Trophoblast cell (in vitro differentiated cells and primary cell): ENCODE measurements around the gene PPP6R2.

Source experiments
- DNase-seq, 2 donors: peaks; one replicate each; pipeline ENCODE4 v3.0.0-alpha.2; 2016
- H2AFZ ChIP-seq: 2 replicates; pipeline ENCODE4 v1.6.1; 2013; ENCODE audit warnings: low read length, moderate library complexity, mild to moderate bottlenecking; ENCODE audit not compliant: insufficient read depth, poor library complexity
- H2AK5ac ChIP-seq: 2 replicates; pipeline ENCODE4 v1.6.1; 2013; ENCODE audit warnings: mild to moderate bottlenecking, low read length
- H2BK120ac ChIP-seq: 2 replicates; pipeline ENCODE4 v1.6.1; 2013; ENCODE audit warnings: low read length, mild to moderate bottlenecking, moderate library complexity; ENCODE audit not compliant: insufficient read depth, poor library complexity
- H2BK12ac ChIP-seq: 2 replicates; pipeline ENCODE4 v1.6.1; 2013; ENCODE audit warnings: mild to moderate bottlenecking, low read length, moderate library complexity
- H2BK5ac ChIP-seq: 2 replicates; pipeline ENCODE4 v1.6.1; 2013; ENCODE audit warnings: low read length, low read depth, moderate library complexity, mild to moderate bottlenecking; ENCODE audit not compliant: poor library complexity
- H3K14ac ChIP-seq: 2 replicates; pipeline ENCODE4 v1.6.1; 2013; ENCODE audit warnings: mild to moderate bottlenecking, low read length
- H3K18ac ChIP-seq: 2 replicates; pipeline ENCODE4 v1.6.1; 2013; ENCODE audit warnings: mild to moderate bottlenecking, low read length
- H3K23ac ChIP-seq: 2 replicates; pipeline ENCODE4 v1.6.1; 2013; ENCODE audit warnings: low read length
- H3K27ac ChIP-seq: 2 replicates; pipeline ENCODE4 v1.5.1; 2013; ENCODE audit warnings: low read depth, mild to moderate bottlenecking, inconsistent platforms, low read length, moderate library complexity
- H3K27me3 ChIP-seq: 2 replicates; pipeline ENCODE4 v1.6.1; 2013; ENCODE audit warnings: inconsistent platforms, mild to moderate bottlenecking, low read length, moderate library complexity; ENCODE audit not compliant: insufficient read depth
- H3K36me3 ChIP-seq, 2 experiments: 1 replicate in 1 of 2; 2 replicates in 1 of 2; pipeline ENCODE4 v1.6.1; 2013; ENCODE audit warnings: low read length in 2 of 2, mild to moderate bottlenecking in 2 of 2, moderate library complexity in 1 of 2; ENCODE audit not compliant: insufficient read depth in 2 of 2, control insufficient read depth in 1 of 2
- H3K4ac ChIP-seq: 2 replicates; pipeline ENCODE4 v1.6.1; 2013; ENCODE audit warnings: low read depth, mild to moderate bottlenecking, low read length, moderate library complexity
- H3K4me1 ChIP-seq, 2 experiments: 1 replicate in 1 of 2; 2 replicates in 1 of 2; pipeline ENCODE4 v1.6.1; 2013; ENCODE audit warnings: low read length in 2 of 2, mild to moderate bottlenecking in 2 of 2, moderate library complexity in 1 of 2; ENCODE audit not compliant: insufficient read depth in 2 of 2, control insufficient read depth in 1 of 2
- H3K4me2 ChIP-seq: 2 replicates; pipeline ENCODE4 v1.6.1; 2013; ENCODE audit warnings: inconsistent platforms, mild to moderate bottlenecking, low read length, moderate library complexity
- H3K4me3 ChIP-seq: 2 replicates; pipeline ENCODE4 v1.5.1; 2013; ENCODE audit warnings: mild to moderate bottlenecking, low read depth, low read length, inconsistent platforms
- H3K79me1 ChIP-seq: one replicate; pipeline ENCODE4 v1.6.1; 2013; ENCODE audit warnings: low read length
- H3K79me2 ChIP-seq: 2 replicates; pipeline ENCODE4 v1.6.1; 2013; ENCODE audit warnings: low read length, mild to moderate bottlenecking; ENCODE audit not compliant: control insufficient read depth, insufficient read depth, poor library complexity
- H3K9ac ChIP-seq: 2 replicates; pipeline ENCODE4 v1.6.1; 2013; ENCODE audit warnings: mild to moderate bottlenecking, low read length
- H3K9me3 ChIP-seq: 2 replicates; pipeline ENCODE4 v1.6.1; 2013; ENCODE audit warnings: low read depth, mild to moderate bottlenecking, control low read depth, inconsistent platforms, low read length; ENCODE audit not compliant: insufficient read depth
- H4K12ac ChIP-seq: 2 replicates; pipeline ENCODE4 v1.6.1; 2013; ENCODE audit warnings: low read depth, mild to moderate bottlenecking, low read length, moderate library complexity
- H4K8ac ChIP-seq: 2 replicates; pipeline ENCODE4 v1.6.1; 2013; ENCODE audit warnings: low read depth, mild to moderate bottlenecking, low read length, moderate library complexity
- H4K91ac ChIP-seq: one replicate; pipeline ENCODE4 v1.6.1; 2013; ENCODE audit warnings: low read depth, mild to moderate bottlenecking, low read length, moderate library complexity
- WGBS: extraction: QIAGEN DNeasy Blood & Tissue Kit; methylation state at CpG from one replicate; pipeline ENCODE4 v1.1.7; 2013; ENCODE audit warnings: missing lambda C conversion rate; ENCODE audit not compliant: insufficient read length, insufficient coverage; ENCODE audit errors: extremely low coverage; 5-methylcytosine and 5-hydroxymethylcytosine counted together

The PPP6R2 gene

GRCh38 chr22:50441428-50441993 is 98.4 kb downstream of the PPP6R2 start:
- Histone ChIP-seq H3K4me1 (no peaks in the 10 kb centered on the region), H3K18ac (no peak overlapping the region), H3K14ac (no peak overlapping the region), H2AFZ (no peak overlapping the region), H3K79me2 (no peaks in the 10 kb centered on the region), H4K91ac (no peak overlapping the region), H3K9me3 (no peaks in the 10 kb centered on the region), H2BK12ac (no peak overlapping the region), H3K23ac (no peak overlapping the region), H3K4me3 (no peak overlapping the region), H4K8ac (no peak overlapping the region), H3K27ac (no peak overlapping the region), H3K4ac (no peak overlapping the region), H2BK120ac (no peak overlapping the region), H3K9ac (no peak overlapping the region), H3K4me2 (no peak overlapping the region), H2BK5ac (no peak overlapping the region), H3K36me3 (peaks cover 82 to 85% of the 10 kb centered on the region in 2 experiments), H3K79me1 (no peaks in the 10 kb centered on the region), H3K27me3 (no peaks in the 10 kb centered on the region), H4K12ac (no peak overlapping the region), H2AK5ac (no peak overlapping the region)
- DNase-seq = no peak
- no CpG with 5 or more reads among the region's 17 CpGs for WGBS

DNA sequence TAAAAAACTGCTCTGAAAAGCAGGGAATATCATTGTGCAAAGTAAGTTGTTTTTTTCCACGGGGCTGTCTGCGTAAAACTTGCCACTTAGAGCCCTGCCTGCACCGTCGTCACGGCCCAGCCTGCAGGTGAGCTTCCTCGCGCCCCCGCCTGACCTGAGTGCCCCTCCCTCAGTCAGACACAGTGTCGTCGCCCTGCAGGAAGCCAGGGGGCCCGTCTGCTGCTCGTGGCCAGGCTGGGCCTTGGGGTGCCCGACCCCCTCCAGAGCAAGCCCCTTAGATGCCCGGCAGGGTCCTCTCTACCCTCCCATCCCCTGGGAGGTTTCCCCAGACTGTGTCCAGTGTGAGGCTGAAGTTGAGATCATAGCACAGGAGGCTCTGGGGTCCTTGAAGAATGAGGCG is 100.1 kb downstream of the PPP6R2 start:
- Histone ChIP-seq H3K23ac (no peak overlapping the region), H2AK5ac (no peak overlapping the region), H3K4me1 (no peaks in the 10 kb centered on the region), H3K4ac (no peak overlapping the region), H3K79me1 (no peaks in the 10 kb centered on the region), H3K9me3 (no peaks in the 10 kb centered on the region), H3K27me3 (no peaks in the 10 kb centered on the region), H3K9ac (no peak overlapping the region), H3K14ac (no peak overlapping the region), H3K18ac (no peak overlapping the region), H4K91ac (no peak overlapping the region), H3K79me2 (no peaks in the 10 kb centered on the region), H2BK5ac (no peak overlapping the region), H2AFZ (no peak overlapping the region), H4K8ac (no peak overlapping the region), H2BK12ac (no peak overlapping the region), H4K12ac (no peak overlapping the region), H2BK120ac (no peak overlapping the region), H3K4me2 (no peak overlapping the region), H3K36me3 (peaks cover 83 to 84% of the 10 kb centered on the region in 2 experiments), H3K27ac (no peak overlapping the region), H3K4me3 (no peak overlapping the region)
- DNase-seq = peak; percentile 31 to 50
- no CpG with 5 or more reads among the region's 15 CpGs for WGBS

GRCh38 chr22:50443801-50444625 is 100.9 kb downstream of the PPP6R2 start:
- Histone ChIP-seq H4K12ac (no peak overlapping the region), H3K23ac (no peak overlapping the region), H4K8ac (no peak overlapping the region), H3K9ac (no peak overlapping the region), H3K18ac (no peak overlapping the region), H3K4ac (no peak overlapping the region), H4K91ac (no peak overlapping the region), H2AFZ (no peak overlapping the region), H3K4me2 (no peak overlapping the region), H3K14ac (no peak overlapping the region), H2AK5ac (no peak overlapping the region), H3K4me3 (no peak overlapping the region), H3K79me1 (no peaks in the 10 kb centered on the region), H3K9me3 (no peaks in the 10 kb centered on the region), H2BK120ac (no peak overlapping the region), H3K4me1 (no peaks in the 10 kb centered on the region), H2BK12ac (no peak overlapping the region), H3K36me3 (peaks cover 83% of the 10 kb centered on the region in 2 experiments), H3K27ac (no peak overlapping the region), H3K27me3 (no peaks in the 10 kb centered on the region), H2BK5ac (no peak overlapping the region), H3K79me2 (no peaks in the 10 kb centered on the region)
- DNase-seq = peak; percentile 64 to 74
- whole genome bisulfite sequencing = no CpG with 5 or more reads among the region's 28 CpGs

- no peak overlapping the region for H3K23ac ChIP-seq
- no peak overlapping the region for H2AFZ ChIP-seq
- H3K27me3 ChIP-seq = no peaks in the 10 kb centered on the region
- H3K18ac ChIP-seq = no peak overlapping the region
- no peaks in the 10 kb centered on the region for H3K79me2 ChIP-seq
- no peak overlapping the region for H3K4ac ChIP-seq
- peak; percentile 53 to 73 for DNase-seq
- H3K9me3 ChIP-seq = no peaks in the 10 kb centered on the region
- H4K12ac ChIP-seq = no peak overlapping the region
- no peak overlapping the region for H2BK12ac ChIP-seq
- no peak overlapping the region for H4K8ac ChIP-seq
- no CpG with 5 or more reads among the region's 5 CpGs for WGBS
- H2BK120ac ChIP-seq = no peak overlapping the region
- no peak overlapping the region for H2BK5ac ChIP-seq
- H3K36me3 ChIP-seq = peaks cover 77% of the 10 kb centered on the region in 2 experiments
- H3K4me3 ChIP-seq = no peak overlapping the region
- no peak overlapping the region for H3K14ac ChIP-seq
- H3K4me2 ChIP-seq = no peak overlapping the region
- no peaks in the 10 kb centered on the region for H3K4me1 ChIP-seq
- no peak overlapping the region for H2AK5ac ChIP-seq
- no peak overlapping the region for H3K27ac ChIP-seq
- H3K79me1 ChIP-seq = no peaks in the 10 kb centered on the region
- H3K9ac ChIP-seq = no peak overlapping the region
- H4K91ac ChIP-seq = no peak overlapping the region
These were observed 101.5 kb downstream of the PPP6R2 start for GRCh38 chr22:50444663-50445062.
